Trophoblast cell (in vitro differentiated cells and primary cell): ENCODE data around the gene GLDN.

Experiments
- DNase-seq, 2 donors: peaks; one replicate each; pipeline ENCODE4 v3.0.0-alpha.2; 2016
- H2AFZ ChIP-seq: 2 replicates; pipeline ENCODE4 v1.6.1; 2013; ENCODE audit warnings: low read length, moderate library complexity, mild to moderate bottlenecking; ENCODE audit not compliant: insufficient read depth, poor library complexity
- H2AK5ac ChIP-seq: 2 replicates; pipeline ENCODE4 v1.6.1; 2013; ENCODE audit warnings: mild to moderate bottlenecking, low read length
- H2BK120ac ChIP-seq: 2 replicates; pipeline ENCODE4 v1.6.1; 2013; ENCODE audit warnings: low read length, mild to moderate bottlenecking, moderate library complexity; ENCODE audit not compliant: insufficient read depth, poor library complexity
- H2BK12ac ChIP-seq: 2 replicates; pipeline ENCODE4 v1.6.1; 2013; ENCODE audit warnings: mild to moderate bottlenecking, low read length, moderate library complexity
- H2BK5ac ChIP-seq: 2 replicates; pipeline ENCODE4 v1.6.1; 2013; ENCODE audit warnings: low read length, low read depth, moderate library complexity, mild to moderate bottlenecking; ENCODE audit not compliant: poor library complexity
- H3K14ac ChIP-seq: 2 replicates; pipeline ENCODE4 v1.6.1; 2013; ENCODE audit warnings: mild to moderate bottlenecking, low read length
- H3K18ac ChIP-seq: 2 replicates; pipeline ENCODE4 v1.6.1; 2013; ENCODE audit warnings: mild to moderate bottlenecking, low read length
- H3K23ac ChIP-seq: 2 replicates; pipeline ENCODE4 v1.6.1; 2013; ENCODE audit warnings: low read length
- H3K27ac ChIP-seq: 2 replicates; pipeline ENCODE4 v1.5.1; 2013; ENCODE audit warnings: low read depth, mild to moderate bottlenecking, inconsistent platforms, low read length, moderate library complexity
- H3K27me3 ChIP-seq: 2 replicates; pipeline ENCODE4 v1.6.1; 2013; ENCODE audit warnings: inconsistent platforms, mild to moderate bottlenecking, low read length, moderate library complexity; ENCODE audit not compliant: insufficient read depth
- H3K36me3 ChIP-seq, 2 experiments: 1 replicate in 1 of 2; 2 replicates in 1 of 2; pipeline ENCODE4 v1.6.1; 2013; ENCODE audit warnings: low read length in 2 of 2, mild to moderate bottlenecking in 2 of 2, moderate library complexity in 1 of 2; ENCODE audit not compliant: insufficient read depth in 2 of 2, control insufficient read depth in 1 of 2
- H3K4ac ChIP-seq: 2 replicates; pipeline ENCODE4 v1.6.1; 2013; ENCODE audit warnings: low read depth, mild to moderate bottlenecking, low read length, moderate library complexity
- H3K4me1 ChIP-seq, 2 experiments: 1 replicate in 1 of 2; 2 replicates in 1 of 2; pipeline ENCODE4 v1.6.1; 2013; ENCODE audit warnings: low read length in 2 of 2, mild to moderate bottlenecking in 2 of 2, moderate library complexity in 1 of 2; ENCODE audit not compliant: insufficient read depth in 2 of 2, control insufficient read depth in 1 of 2
- H3K4me2 ChIP-seq: 2 replicates; pipeline ENCODE4 v1.6.1; 2013; ENCODE audit warnings: inconsistent platforms, mild to moderate bottlenecking, low read length, moderate library complexity
- H3K4me3 ChIP-seq: 2 replicates; pipeline ENCODE4 v1.5.1; 2013; ENCODE audit warnings: mild to moderate bottlenecking, low read depth, low read length, inconsistent platforms
- H3K79me1 ChIP-seq: one replicate; pipeline ENCODE4 v1.6.1; 2013; ENCODE audit warnings: low read length
- H3K79me2 ChIP-seq: 2 replicates; pipeline ENCODE4 v1.6.1; 2013; ENCODE audit warnings: low read length, mild to moderate bottlenecking; ENCODE audit not compliant: control insufficient read depth, insufficient read depth, poor library complexity
- H3K9ac ChIP-seq: 2 replicates; pipeline ENCODE4 v1.6.1; 2013; ENCODE audit warnings: mild to moderate bottlenecking, low read length
- H3K9me3 ChIP-seq: 2 replicates; pipeline ENCODE4 v1.6.1; 2013; ENCODE audit warnings: low read depth, mild to moderate bottlenecking, control low read depth, inconsistent platforms, low read length; ENCODE audit not compliant: insufficient read depth
- H4K12ac ChIP-seq: 2 replicates; pipeline ENCODE4 v1.6.1; 2013; ENCODE audit warnings: low read depth, mild to moderate bottlenecking, low read length, moderate library complexity
- H4K8ac ChIP-seq: 2 replicates; pipeline ENCODE4 v1.6.1; 2013; ENCODE audit warnings: low read depth, mild to moderate bottlenecking, low read length, moderate library complexity
- H4K91ac ChIP-seq: one replicate; pipeline ENCODE4 v1.6.1; 2013; ENCODE audit warnings: low read depth, mild to moderate bottlenecking, low read length, moderate library complexity
- WGBS: extraction: QIAGEN DNeasy Blood & Tissue Kit; methylation state at CpG from one replicate; pipeline ENCODE4 v1.1.7; 2013; ENCODE audit warnings: missing lambda C conversion rate; ENCODE audit not compliant: insufficient read length, insufficient coverage; ENCODE audit errors: extremely low coverage; 5-methylcytosine and 5-hydroxymethylcytosine counted together

The GLDN gene

DNA sequence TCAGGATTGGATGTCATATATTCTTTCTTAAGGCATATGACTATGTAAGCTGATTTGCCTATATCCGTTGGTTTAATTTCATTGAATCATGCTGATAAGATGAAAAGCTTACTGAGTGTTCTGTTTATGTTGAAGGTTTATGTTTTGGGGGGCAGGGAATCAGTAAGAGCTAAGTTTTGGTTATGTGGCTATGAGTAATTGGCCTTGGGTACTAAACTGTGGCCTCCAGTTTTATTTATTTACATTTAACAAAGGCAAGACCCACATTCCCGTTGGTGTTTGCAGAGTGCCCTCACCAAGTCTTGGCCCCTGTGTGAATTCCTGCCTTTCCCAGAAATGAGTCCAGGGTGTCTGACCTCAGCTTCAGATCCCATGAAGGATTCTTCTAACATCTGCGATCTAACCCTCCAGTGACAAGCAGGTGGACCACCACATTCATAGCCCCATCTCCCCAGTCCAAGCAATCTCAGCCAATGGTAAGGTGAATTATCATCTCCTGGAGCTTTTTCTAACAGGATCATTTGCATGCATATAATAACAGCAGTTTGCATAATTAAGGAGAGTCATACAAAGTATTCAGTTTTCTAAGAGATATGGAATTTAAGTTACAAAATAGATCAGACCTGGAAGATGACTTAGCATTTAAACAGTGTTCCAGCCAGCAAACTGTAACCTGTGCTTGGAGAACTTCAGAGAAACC, 27.4 kb downstream of the GLDN start:
- Histone ChIP-seq H2BK120ac (no peak overlapping the region), H2AFZ (no peak overlapping the region), H4K8ac (no peak overlapping the region), H3K4ac (no peak overlapping the region), H3K36me3 (no peaks in the 10 kb centered on the region), H4K12ac (no peak overlapping the region), H3K18ac (no peak overlapping the region), H3K79me1 (no peaks in the 10 kb centered on the region), H2AK5ac (no peak overlapping the region), H3K27me3 (no peaks in the 10 kb centered on the region), H3K14ac (no peak overlapping the region), H3K27ac (no peak overlapping the region), H2BK5ac (no peak overlapping the region), H3K9me3 (no peaks in the 10 kb centered on the region), H4K91ac (no peak overlapping the region), H3K4me1 (no peaks in the 10 kb centered on the region), H3K9ac (no peak overlapping the region), H3K4me3 (no peak overlapping the region), H3K4me2 (no peak overlapping the region), H2BK12ac (no peak overlapping the region), H3K79me2 (no peaks in the 10 kb centered on the region), H3K23ac (no peak overlapping the region)
- WGBS: no CpG with 5 or more reads among the region's 3 CpGs
- no peak for DNase-seq

DNA sequence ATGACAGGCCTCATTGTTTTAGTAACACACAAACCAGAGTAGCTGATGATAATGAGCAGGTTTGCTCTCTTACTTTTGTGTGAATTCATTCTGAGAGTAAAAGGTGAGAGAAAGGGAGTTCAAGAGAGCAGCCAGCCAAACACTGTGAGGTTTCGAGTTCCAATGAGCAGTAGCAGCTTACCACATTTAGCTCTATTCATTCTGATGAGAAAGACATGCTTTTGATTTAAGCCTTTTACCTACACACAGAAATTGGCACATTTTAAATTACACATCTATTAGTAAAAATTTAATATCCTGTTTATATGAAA, 28.0 kb downstream of the GLDN start:
- no peaks in the 10 kb centered on the region for H3K79me1 ChIP-seq
- H3K4me1 ChIP-seq: no peaks in the 10 kb centered on the region
- H2BK5ac ChIP-seq: no peak overlapping the region
- H2AK5ac ChIP-seq: no peak overlapping the region
- no CpG with 5 or more reads among the region's 1 CpG for WGBS
- no peaks in the 10 kb centered on the region for H3K9me3 ChIP-seq
- no peak overlapping the region for H2AFZ ChIP-seq
- no peak overlapping the region for H4K8ac ChIP-seq
- H3K23ac ChIP-seq: no peak overlapping the region
- no peaks in the 10 kb centered on the region for H3K36me3 ChIP-seq
- no peak for DNase-seq
- H3K9ac ChIP-seq: no peak overlapping the region
- H3K27ac ChIP-seq: no peak overlapping the region
- no peaks in the 10 kb centered on the region for H3K27me3 ChIP-seq
- H2BK120ac ChIP-seq: no peak overlapping the region
- H3K14ac ChIP-seq: no peak overlapping the region
- H3K4ac ChIP-seq: no peak overlapping the region
- no peak overlapping the region for H3K4me2 ChIP-seq
- H3K4me3 ChIP-seq: no peak overlapping the region
- H4K91ac ChIP-seq: no peak overlapping the region
- no peak overlapping the region for H4K12ac ChIP-seq
- H3K79me2 ChIP-seq: no peaks in the 10 kb centered on the region
- H2BK12ac ChIP-seq: no peak overlapping the region
- no peak overlapping the region for H3K18ac ChIP-seq

DNA sequence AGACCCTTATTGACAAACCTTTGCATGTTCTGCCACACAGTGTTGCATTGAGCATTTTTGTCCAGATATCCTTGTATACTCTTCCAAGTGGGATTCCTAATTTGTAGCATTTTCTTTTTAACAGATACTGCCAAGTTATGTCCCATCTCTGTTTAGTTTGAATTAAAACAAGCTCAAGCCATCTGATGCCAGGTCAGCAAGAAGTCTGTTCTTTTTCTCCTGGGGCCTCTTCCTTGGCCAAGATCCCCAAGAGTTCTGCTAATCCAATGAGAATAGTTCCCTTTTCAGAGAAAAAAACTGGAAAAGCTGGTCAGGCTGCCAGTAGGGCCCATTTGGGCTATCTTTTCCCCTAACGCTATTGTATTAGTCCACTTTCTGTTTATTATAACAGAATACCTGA, 29.8 kb downstream of the GLDN start:
- H3K4ac ChIP-seq: no peak overlapping the region
- H3K27me3 ChIP-seq: no peaks in the 10 kb centered on the region
- no peak overlapping the region for H3K23ac ChIP-seq
- no peak for DNase-seq
- peaks cover 0 to 3% of the 10 kb centered on the region in 2 experiments for H3K4me1 ChIP-seq
- no peak overlapping the region for H3K14ac ChIP-seq
- no peak overlapping the region for H3K9ac ChIP-seq
- no peak overlapping the region for H3K4me2 ChIP-seq
- no CpG with 5 or more reads among the region's 1 CpG for WGBS
- no peak overlapping the region for H2AK5ac ChIP-seq
- H3K4me3 ChIP-seq: no peak overlapping the region
- no peaks in the 10 kb centered on the region for H3K79me2 ChIP-seq
- no peak overlapping the region for H2AFZ ChIP-seq
- no peak overlapping the region for H3K27ac ChIP-seq
- H4K12ac ChIP-seq: no peak overlapping the region
- H2BK120ac ChIP-seq: no peak overlapping the region
- H4K91ac ChIP-seq: no peak overlapping the region
- no peaks in the 10 kb centered on the region for H3K36me3 ChIP-seq
- peaks cover 2% of the 10 kb centered on the region for H3K79me1 ChIP-seq
- H2BK5ac ChIP-seq: no peak overlapping the region
- no peak overlapping the region for H3K18ac ChIP-seq
- H4K8ac ChIP-seq: no peak overlapping the region
- H3K9me3 ChIP-seq: no peaks in the 10 kb centered on the region
- no peak overlapping the region for H2BK12ac ChIP-seq

DNA sequence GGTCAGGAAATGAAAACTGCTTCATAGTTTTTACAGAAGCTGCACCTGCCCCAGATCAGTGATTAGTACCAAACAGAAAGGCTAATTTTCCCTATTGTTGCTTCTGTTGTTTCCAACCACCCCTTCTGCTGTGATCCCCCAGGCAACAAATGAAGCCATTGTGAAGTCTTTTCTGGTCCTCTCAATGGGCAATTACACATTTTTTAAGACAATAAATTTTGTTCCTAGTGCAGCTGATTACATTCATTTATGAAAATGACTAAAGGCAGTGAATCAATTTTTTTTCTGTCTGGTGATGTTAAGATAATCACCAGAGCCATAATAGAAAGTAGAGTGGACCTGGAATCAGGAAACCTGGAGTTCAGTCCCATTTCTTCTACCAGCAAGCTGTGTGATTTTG, 32.7 kb downstream of the GLDN start:
- Histone ChIP-seq H4K12ac (no peak overlapping the region), H3K79me1 (peaks cover 2% of the 10 kb centered on the region), H3K79me2 (no peaks in the 10 kb centered on the region), H3K18ac (no peak overlapping the region), H3K23ac (no peak overlapping the region), H2BK12ac (no peak overlapping the region), H4K91ac (no peak overlapping the region), H3K27me3 (no peaks in the 10 kb centered on the region), H3K4ac (no peak overlapping the region), H3K14ac (no peak overlapping the region), H4K8ac (no peak overlapping the region), H3K27ac (no peak overlapping the region), H2AFZ (no peak overlapping the region), H3K9ac (no peak overlapping the region), H3K36me3 (no peaks in the 10 kb centered on the region), H3K4me2 (no peak overlapping the region), H2AK5ac (no peak overlapping the region), H3K9me3 (peaks cover 2% of the 10 kb centered on the region), H3K4me1 (peaks cover 0 to 3% of the 10 kb centered on the region in 2 experiments), H2BK5ac (no peak overlapping the region), H3K4me3 (no peak overlapping the region), H2BK120ac (no peak overlapping the region)
- DNase-seq: no peak
